ENCODE data around the gene MGAM2. TPM values are rescaled to one million over a fixed set of nuclear protein-coding genes. Genes with fewer than 3 reads are reported as not detected.

Gene MGAM2
- total RNA-seq, 1 donor from 2014 or later, result not detected

- intact Hi-C loops (cut with micrococcal nuclease), result no loop called here
Measured at GRCh38 chr7:142174441-142174840, 62.9 kb downstream of the MGAM2 start.

DNA sequence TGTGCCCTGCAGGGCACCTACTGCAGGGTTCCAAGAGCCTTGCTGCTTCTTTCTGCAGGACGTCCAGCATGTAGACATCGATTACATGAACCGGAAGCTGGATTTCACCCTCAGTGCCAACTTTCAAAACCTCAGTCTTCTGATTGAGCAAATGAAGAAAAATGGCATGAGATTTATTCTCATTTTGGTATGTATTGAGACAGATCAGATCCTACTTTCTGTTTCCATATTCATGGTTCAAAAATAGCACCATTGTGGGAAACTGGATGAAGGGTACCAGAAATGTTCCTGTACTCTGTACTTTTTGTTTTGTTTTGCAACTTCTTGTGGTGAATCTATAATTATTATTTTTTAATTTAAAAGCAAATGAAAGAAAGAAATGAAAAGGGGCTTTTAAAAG lies 64.1 kb downstream of the MGAM2 start:
- H3K9me3 Mint-ChIP-seq, result peaks cover 3% of the 10 kb centered on the region
- no peaks in the 10 kb centered on the region for H3K27me3 Mint-ChIP-seq
- H3K4me1 Mint-ChIP-seq, result no peaks in the 10 kb centered on the region
- H3K4me3 Mint-ChIP-seq, result no peak overlapping the region
- DNase-seq, result no peak
- TF ChIP-seq CTCF (IDR thresholded peaks at IDR 0.05), result no peak
- no peaks in the 10 kb centered on the region for H3K36me3 Mint-ChIP-seq (ENCODE audit: low read depth)
- ATAC-seq (ENCODE audit: low read depth), result no peak
- intact Hi-C loops (cut with micrococcal nuclease), result no loop called here
- no peak overlapping the region for H3K27ac Mint-ChIP-seq
- ChIA-PET CTCF (no interaction called here), POLR2A (no interaction called here)

More at GRCh38 chr7:142174441-142174840, 62.9 kb downstream of the MGAM2 start:
- ChIA-PET CTCF (no interaction called here), POLR2A (no interaction called here)
- ATAC-seq (ENCODE audit: low read depth) (no peak), DNase-seq (no peak)
- no peak for TF ChIP-seq CTCF (IDR thresholded peaks at IDR 0.05)
- Mint-ChIP-seq H3K4me1 (no peaks in the 10 kb centered on the region), H3K4me3 (no peak overlapping the region), H3K9me3 (peaks cover 3% of the 10 kb centered on the region), H3K27me3 (no peaks in the 10 kb centered on the region), H3K36me3 (ENCODE audit: low read depth) (no peaks in the 10 kb centered on the region), H3K27ac (no peak overlapping the region)

DNA sequence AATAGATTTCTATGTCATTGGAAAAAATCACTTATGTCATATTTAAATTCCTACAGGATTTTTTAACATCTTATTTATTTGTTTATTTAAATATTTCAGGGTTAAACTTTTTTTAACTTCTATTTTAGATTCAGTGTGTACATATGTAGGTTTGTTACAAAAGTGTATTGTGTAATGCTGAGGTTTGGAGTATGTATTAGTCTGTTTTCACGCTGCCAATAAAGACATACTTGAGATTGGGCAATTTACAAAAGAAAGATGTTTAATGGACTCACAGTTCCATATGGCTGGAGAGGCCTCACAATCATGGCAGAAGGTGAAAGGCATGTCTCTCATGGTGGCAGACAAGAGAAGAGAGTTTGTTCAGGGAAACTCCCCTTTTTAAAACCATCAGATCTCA lies 65.4 kb downstream of the MGAM2 start:
- DNase-seq, result no peak
- Mint-ChIP-seq H3K27ac (no peak overlapping the region), H3K4me1 (no peaks in the 10 kb centered on the region), H3K4me3 (no peak overlapping the region), H3K27me3 (peaks cover 3% of the 10 kb centered on the region), H3K36me3 (ENCODE audit: low read depth) (no peaks in the 10 kb centered on the region), H3K9me3 (peaks cover 3% of the 10 kb centered on the region)
- TF ChIP-seq CTCF (IDR thresholded peaks at IDR 0.05), result no peak
- ATAC-seq (ENCODE audit: low read depth), result no peak
- ChIA-PET POLR2A (no interaction called here), CTCF (no interaction called here)
- intact Hi-C loops (cut with micrococcal nuclease), result no loop called here

GRCh38 chr7:142177869-142178268 lies 66.4 kb downstream of the MGAM2 start:
- no peak for TF ChIP-seq CTCF (IDR thresholded peaks at IDR 0.05)
- Mint-ChIP-seq H3K4me3 (no peak overlapping the region), H3K9me3 (peaks cover 3% of the 10 kb centered on the region), H3K4me1 (no peaks in the 10 kb centered on the region), H3K27ac (no peak overlapping the region), H3K27me3 (peaks cover 3% of the 10 kb centered on the region), H3K36me3 (ENCODE audit: low read depth) (no peaks in the 10 kb centered on the region)
- ChIA-PET CTCF (no interaction called here), POLR2A (no interaction called here)
- intact Hi-C loops (cut with micrococcal nuclease), result no loop called here
- DNase-seq, result no peak
- no peak for ATAC-seq (ENCODE audit: low read depth)

GRCh38 chr7:142180426-142180825 lies 68.9 kb downstream of the MGAM2 start:
- POLR2A ChIA-PET, result no interaction called here
- no peak overlapping the region for H3K27ac Mint-ChIP-seq
- TF ChIP-seq CTCF (IDR thresholded peaks at IDR 0.05), result no peak

More at GRCh38 chr7:142180426-142180825, 68.9 kb downstream of the MGAM2 start:
- no peak overlapping the region for H3K4me3 Mint-ChIP-seq
- H3K36me3 Mint-ChIP-seq (ENCODE audit: low read depth), result no peaks in the 10 kb centered on the region
- no peaks in the 10 kb centered on the region for H3K4me1 Mint-ChIP-seq
- intact Hi-C loops (cut with micrococcal nuclease), result no loop called here
- ATAC-seq (ENCODE audit: low read depth) (no peak), DNase-seq (no peak)
- CTCF ChIA-PET, result no interaction called here
- H3K9me3 Mint-ChIP-seq, result no peaks in the 10 kb centered on the region
- peaks cover 3% of the 10 kb centered on the region for H3K27me3 Mint-ChIP-seq

Data from activated B cell treated with CpG ODN at 0.5 μM for 24 hours (primary cell).